Vagina (tissue), 2 donors: Measurements from ENCODE around the gene THAP4. TPM values are rescaled to one million over a fixed set of nuclear protein-coding genes. Genes with fewer than 3 reads are reported as not detected.

Experiments used
- DNase-seq, 2 donors: peaks; one replicate each; pipeline ENCODE4 v3.0.0-alpha.2; 2017; ENCODE audit errors: extremely low spot score in 2 of 2
- H3K27ac ChIP-seq: fragments of 200-600 bp; sonication (generic); one replicate; pipeline ENCODE4 v1.5.1; 2019
- H3K27me3 ChIP-seq: fragments of 200-600 bp; sonication (generic); one replicate; pipeline ENCODE4 v1.5.1; 2019
- H3K36me3 ChIP-seq, 2 donors: fragments of 200-600 bp; sonication (generic); one replicate each; pipeline ENCODE4 v1.5.1; 2017 to 2019
- H3K4me1 ChIP-seq: fragments of 200-600 bp; sonication (generic); one replicate; pipeline ENCODE4 v1.5.1; 2019
- H3K4me3 ChIP-seq, 2 donors: fragments of 200-600 bp; sonication (generic); 1 replicate in 1 of 2; 2 replicates in 1 of 2; pipeline ENCODE4 v1.5.1; 2016 to 2019
- H3K9me3 ChIP-seq: fragments of 200-600 bp; sonication (generic); one replicate; pipeline ENCODE4 v1.5.1; 2019
- CTCF ChIP-seq, 3 experiments: fragments of 450-650 bp in 2 of 3; fragments of 200-600 bp in 1 of 3; sonication (generic) in 1 of 3; IDR thresholded peaks; one replicate each; pipeline ENCODE4 v1.5.1; 2017 to 2019; ENCODE audit warnings: antibody characterized with exemption in 3 of 3, mild to moderate bottlenecking in 2 of 3, moderate library complexity in 2 of 3
- POLR2A ChIP-seq, 2 donors: fragments of 450-650 bp; IDR thresholded peaks; one replicate each; pipeline ENCODE4 v1.6.1; 2017; ENCODE audit warnings: antibody characterized with exemption in 2 of 2, mild to moderate bottlenecking in 2 of 2, moderate library complexity in 2 of 2
- POLR2AphosphoS5 ChIP-seq, 2 donors: sonication (generic); formaldehyde crosslinking; IDR thresholded peaks; one replicate each; pipeline ENCODE4 v1.9.0; 2017; ENCODE audit warnings: antibody characterized with exemption in 2 of 2, mild to moderate bottlenecking in 2 of 2, low read depth in 1 of 2; ENCODE audit not compliant: insufficient read depth in 1 of 2
- intact Hi-C: fragments of 100-400 bp; cut with DNase I; formaldehyde crosslinking; loops from one replicate; pipeline ENCODE4 v1.15.1; 2023
- total RNA-seq: library from RNA; depleted of rRNA; stranded (reverse); fragments of >200 nt; gene quantifications from one replicate; pipeline ENCODE4 v1.2.3, GENCODE V29; 2016

THAP4 gene
- total RNA-seq, 1 donor from 2014 or later = 44.4 TPM

GRCh38 chr2:241635756-241636155 is 1.2 kb downstream of the THAP4 start:
- Histone ChIP-seq H3K36me3 (peaks cover 0 to 28% of the 10 kb centered on the region in 2 donors), H3K27ac (peak overlapping the region; percentile 98), H3K27me3 (no peaks in the 10 kb centered on the region), H3K9me3 (no peaks in the 10 kb centered on the region), H3K4me1 (peaks cover 46% of the 10 kb centered on the region), H3K4me3 (peak overlapping the region; percentile 82 to 87)
- DNase-seq = no peak
- TF ChIP-seq POLR2AphosphoS5 (IDR thresholded peaks at IDR 0.05; ENCODE audit: insufficient read depth in 1 of 2, low read depth in 1 of 2) (no peak), CTCF (IDR thresholded peaks at IDR 0.05) (no peak), POLR2A (IDR thresholded peaks at IDR 0.05) (no peak)
- intact Hi-C loops = loop anchor here (5.0 kb wide), 1 partner anchor 318 kb away; the partner anchor contains the start of genes HDLBP and SEPTIN2

- H3K27ac ChIP-seq = no peak overlapping the region
- peaks cover 0 to 28% of the 10 kb centered on the region in 2 donors for H3K36me3 ChIP-seq
- peaks cover 24% of the 10 kb centered on the region for H3K4me1 ChIP-seq
- intact Hi-C loops = no loop called here
- H3K27me3 ChIP-seq = no peaks in the 10 kb centered on the region
- TF ChIP-seq POLR2AphosphoS5 (IDR thresholded peaks at IDR 0.05; ENCODE audit: insufficient read depth in 1 of 2, low read depth in 1 of 2) (no peak), CTCF (IDR thresholded peaks at IDR 0.05) (no peak), POLR2A (IDR thresholded peaks at IDR 0.05) (no peak)
- no peak for DNase-seq
- H3K9me3 ChIP-seq = no peaks in the 10 kb centered on the region
- no peak overlapping the region for H3K4me3 ChIP-seq
These were observed 3.4 kb downstream of the THAP4 start for GRCh38 chr2:241633561-241633960.

GRCh38 chr2:241632478-241633325 is 4.3 kb downstream of the THAP4 start:
- intact Hi-C loops = no loop called here
- Histone ChIP-seq H3K4me3 (no peak overlapping the region), H3K27ac (no peak overlapping the region), H3K4me1 (peaks cover 19% of the 10 kb centered on the region), H3K36me3 (peaks cover 0 to 28% of the 10 kb centered on the region in 2 donors), H3K27me3 (no peaks in the 10 kb centered on the region), H3K9me3 (no peaks in the 10 kb centered on the region)
- TF ChIP-seq POLR2AphosphoS5 (IDR thresholded peaks at IDR 0.05; ENCODE audit: insufficient read depth in 1 of 2, low read depth in 1 of 2) (no peak), CTCF (IDR thresholded peaks at IDR 0.05) (no peak), POLR2A (IDR thresholded peaks at IDR 0.05) (no peak)
- DNase-seq = no peak

GRCh38 chr2:241629762-241630435 is 7.1 kb downstream of the THAP4 start:
- Histone ChIP-seq H3K27ac (no peak overlapping the region), H3K36me3 (peaks cover 0 to 33% of the 10 kb centered on the region in 2 donors)
- DNase-seq = no peak

More at GRCh38 chr2:241629762-241630435, 7.1 kb downstream of the THAP4 start:
- Histone ChIP-seq H3K4me1 (peaks cover 5% of the 10 kb centered on the region), H3K9me3 (no peaks in the 10 kb centered on the region), H3K4me3 (no peak overlapping the region), H3K27me3 (no peaks in the 10 kb centered on the region)
- intact Hi-C loops = no loop called here
- TF ChIP-seq POLR2A (IDR thresholded peaks at IDR 0.05) = no peak
- no peak for TF ChIP-seq POLR2AphosphoS5 (IDR thresholded peaks at IDR 0.05; ENCODE audit: insufficient read depth in 1 of 2, low read depth in 1 of 2)
- TF ChIP-seq CTCF (IDR thresholded peaks at IDR 0.05) = no peak
